Measurements from ENCODE around the gene OR52B6.
"Not testable (repeated sequence)": the region's sequence is repeated elsewhere in the genome, so short reads cannot be mapped to it uniquely, and the experiment has no call there.

Gene OR52B6

DNA sequence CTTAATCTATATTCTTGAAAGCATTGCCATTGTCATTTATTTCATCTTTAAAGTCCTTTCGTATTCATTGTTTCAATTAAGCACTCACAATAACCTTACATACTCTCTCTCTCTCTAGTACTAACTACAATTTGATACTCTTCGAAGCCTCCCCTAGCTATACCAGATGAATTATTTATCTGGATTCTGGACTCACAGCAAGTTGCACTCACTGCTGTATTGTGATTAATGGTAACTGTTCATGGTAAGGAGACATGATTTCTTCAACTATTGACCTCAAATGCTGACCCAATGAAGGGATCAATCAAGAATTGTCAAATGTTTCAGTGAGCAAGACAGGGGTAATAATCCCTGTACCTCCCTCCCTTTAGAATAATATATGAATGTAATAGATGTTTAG is 6.0 kb upstream of the OR52B6 start:
- Histone ChIP-seq H3K4me1 (no peaks in the 10 kb centered on the region), H3K9me3 (no peaks in the 10 kb centered on the region)
- in situ Hi-C loops (cut with MboI; ENCODE audit: low sequenced_read_pairs) = no loop called here

DNA sequence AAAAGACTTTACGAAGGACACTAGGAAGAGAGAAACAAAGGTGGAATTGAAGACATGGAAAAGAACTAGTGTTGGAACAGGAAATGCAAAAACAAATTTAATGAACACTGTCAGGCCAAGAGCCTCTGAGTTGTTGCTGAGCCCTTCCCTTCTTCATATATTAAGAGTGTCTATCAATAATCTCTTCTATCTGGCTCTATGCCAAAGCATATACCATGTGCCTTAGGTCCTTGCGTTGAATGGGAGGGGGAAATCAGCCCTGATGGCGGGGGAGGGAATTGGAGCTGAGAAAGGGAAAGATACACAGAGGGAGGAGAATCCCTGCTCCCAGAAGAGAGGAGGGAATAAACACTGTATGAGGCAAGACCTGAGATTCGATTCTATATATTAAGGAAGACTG is 5.5 kb upstream of the OR52B6 start:
- in situ Hi-C loops (cut with MboI; ENCODE audit: low sequenced_read_pairs) = no loop called here
- Histone ChIP-seq H3K36me3 (replicated peaks) (no peaks in the 10 kb centered on the region), H3K27me3 (ENCODE audit: low read depth) (no peaks in the 10 kb centered on the region), H3K4me3 (no peak overlapping the region), H3K9me3 (no peaks in the 10 kb centered on the region), H3K4me1 (no peaks in the 10 kb centered on the region)
- no peak for DNase-seq (ENCODE audit: low spot score in 2 of 2)

More for the DNA sequence above, 6.0 kb upstream of the OR52B6 start:
- Histone ChIP-seq H3K36me3 (replicated peaks) (no peaks in the 10 kb centered on the region), H3K4me3 (no peak overlapping the region), H3K27me3 (ENCODE audit: low read depth) (no peaks in the 10 kb centered on the region)
- DNase-seq (ENCODE audit: low spot score in 2 of 2) = no peak

DNA sequence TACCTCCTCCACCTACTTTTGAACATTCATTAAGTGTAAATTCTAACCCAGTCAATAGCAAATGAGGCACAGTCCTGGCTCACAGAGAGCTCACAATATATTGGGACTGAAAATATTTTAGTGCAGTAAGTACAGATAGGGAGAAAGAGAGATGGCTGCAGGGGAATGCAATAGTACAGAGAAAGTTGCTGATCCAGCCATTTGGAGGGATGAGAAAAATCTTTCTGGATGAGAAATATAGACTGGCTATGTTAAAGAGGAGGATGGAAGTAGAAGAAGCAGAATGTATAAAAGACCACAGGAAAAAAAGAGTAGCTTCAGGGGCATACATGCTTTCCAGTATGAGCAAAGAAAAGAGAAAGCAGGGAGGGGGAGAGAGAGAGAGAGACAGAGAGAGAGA is 3.6 kb upstream of the OR52B6 start:
- DNase-seq (ENCODE audit: low spot score in 2 of 2) = no peak
- Histone ChIP-seq H3K4me3 (no peak overlapping the region), H3K36me3 (replicated peaks) (no peaks in the 10 kb centered on the region), H3K27me3 (ENCODE audit: low read depth) (no peaks in the 10 kb centered on the region), H3K9me3 (no peaks in the 10 kb centered on the region), H3K4me1 (no peaks in the 10 kb centered on the region)
- in situ Hi-C loops (cut with MboI; ENCODE audit: low sequenced_read_pairs) = no loop called here

DNA sequence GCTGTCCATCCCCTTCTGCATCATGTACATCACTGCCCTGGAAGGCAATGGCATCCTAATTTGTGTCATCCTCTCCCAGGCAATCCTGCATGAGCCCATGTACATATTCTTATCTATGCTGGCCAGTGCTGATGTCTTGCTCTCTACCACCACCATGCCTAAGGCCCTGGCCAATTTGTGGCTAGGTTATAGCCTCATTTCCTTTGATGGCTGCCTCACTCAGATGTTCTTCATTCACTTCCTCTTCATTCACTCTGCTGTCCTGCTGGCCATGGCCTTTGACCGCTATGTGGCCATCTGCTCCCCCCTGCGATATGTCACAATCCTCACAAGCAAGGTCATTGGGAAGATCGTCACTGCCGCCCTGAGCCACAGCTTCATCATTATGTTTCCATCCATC is 337 bp downstream of the OR52B6 start:
- Histone ChIP-seq H3K36me3 (replicated peaks) (no peaks in the 10 kb centered on the region), H3K4me1 (no peaks in the 10 kb centered on the region), H3K27me3 (ENCODE audit: low read depth) (no peaks in the 10 kb centered on the region), H3K9me3 (no peaks in the 10 kb centered on the region), H3K4me3 (no peak overlapping the region)
- in situ Hi-C loops (cut with MboI; ENCODE audit: low sequenced_read_pairs) = no loop called here
- no peak for DNase-seq (ENCODE audit: low spot score in 2 of 2)

DNA sequence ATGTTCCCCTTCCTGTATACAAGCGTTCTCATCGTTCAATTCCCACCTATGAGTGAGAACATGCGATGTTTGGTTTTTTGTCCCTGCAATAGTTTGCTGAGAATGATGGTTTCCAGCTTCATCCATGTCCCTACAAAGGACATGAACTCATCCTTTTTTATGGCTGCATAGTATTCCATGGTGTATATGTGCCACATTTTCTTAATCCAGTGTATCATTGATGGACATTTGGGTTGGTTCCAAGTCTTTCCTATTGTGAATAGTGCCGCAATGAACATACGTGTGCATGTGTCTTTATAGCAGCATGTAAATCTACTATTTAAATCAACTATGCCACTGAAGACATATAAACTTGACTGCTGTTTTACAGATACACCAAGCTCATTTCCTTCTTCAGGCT is 3.8 kb downstream of the OR52B6 start:
- H3K9me3 ChIP-seq; H3K4me3 ChIP-seq; H3K4me1 ChIP-seq; H3K27me3 ChIP-seq (ENCODE audit: low read depth); DNase-seq (ENCODE audit: low spot score in 2 of 2); in situ Hi-C loops (cut with MboI; ENCODE audit: low sequenced_read_pairs); H3K36me3 ChIP-seq (replicated peaks): not testable (repeated sequence)

DNA sequence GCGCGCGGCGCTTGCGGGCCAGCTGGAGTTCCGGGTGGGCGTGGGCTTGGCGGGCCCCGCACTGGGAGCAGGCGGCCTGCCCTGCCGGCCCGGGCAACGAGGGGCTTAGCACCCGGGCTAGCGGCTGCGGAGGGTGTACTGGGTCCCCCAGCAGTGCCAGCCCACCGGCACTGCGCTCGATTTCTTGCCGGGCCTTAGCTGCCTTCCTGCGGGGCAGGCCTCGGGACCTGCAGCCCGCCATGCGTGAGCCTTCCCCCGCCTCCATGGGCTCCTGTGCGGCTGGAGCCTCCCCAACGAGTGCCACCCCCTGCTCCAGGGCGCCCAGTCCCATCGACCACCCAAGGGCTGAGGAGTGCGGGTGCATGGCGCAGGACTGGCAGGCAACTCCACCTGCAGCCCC is 9.2 kb downstream of the OR52B6 start:
- DNase-seq (ENCODE audit: low spot score in 2 of 2); H3K36me3 ChIP-seq (replicated peaks); in situ Hi-C loops (cut with MboI; ENCODE audit: low sequenced_read_pairs); H3K4me1 ChIP-seq; H3K9me3 ChIP-seq; H3K27me3 ChIP-seq (ENCODE audit: low read depth); H3K4me3 ChIP-seq: not testable (repeated sequence)

- Histone ChIP-seq H3K4me3 (no peak overlapping the region), H3K27me3 (ENCODE audit: low read depth) (no peaks in the 10 kb centered on the region), H3K4me1 (no peaks in the 10 kb centered on the region; the same call in 1 of the 2 replicates), H3K9me3 (no peaks in the 10 kb centered on the region), H3K36me3 (replicated peaks) (no peaks in the 10 kb centered on the region)
- in situ Hi-C loops (cut with MboI; ENCODE audit: low sequenced_read_pairs) = no loop called here
- DNase-seq (ENCODE audit: low spot score in 2 of 2) = no peak
Observed at GRCh38 chr11:5591613-5592012, 10.9 kb downstream of the OR52B6 start.

- Histone ChIP-seq H3K9me3 (no peaks in the 10 kb centered on the region), H3K36me3 (replicated peaks) (no peaks in the 10 kb centered on the region), H3K4me3 (no peak overlapping the region), H3K4me1 (no peaks in the 10 kb centered on the region; the same call in none of the 2 replicates), H3K27me3 (ENCODE audit: low read depth) (no peaks in the 10 kb centered on the region)
- no peak for DNase-seq (ENCODE audit: low spot score in 2 of 2)
- in situ Hi-C loops (cut with MboI; ENCODE audit: low sequenced_read_pairs) = no loop called here
Observed at GRCh38 chr11:5592615-5593014, 11.9 kb downstream of the OR52B6 start.

DNA sequence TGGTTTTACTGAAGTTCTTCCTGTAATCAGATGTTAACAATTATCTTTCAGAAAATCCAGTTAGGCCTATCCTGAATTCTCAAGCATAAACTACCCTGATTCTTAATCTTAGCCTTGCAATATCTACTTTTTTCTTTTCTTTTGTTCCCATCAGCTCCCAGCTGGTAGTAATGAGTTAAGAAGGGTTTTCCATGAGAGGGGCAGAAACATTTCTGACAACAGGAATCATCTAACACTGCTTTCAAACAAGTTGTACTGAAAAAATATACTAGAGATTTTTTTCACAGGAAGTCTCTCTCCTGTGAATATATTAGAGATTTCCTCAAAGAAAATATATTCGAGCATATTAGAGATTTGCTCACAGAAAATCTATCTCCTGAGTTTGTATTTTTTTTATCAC is 12.5 kb downstream of the OR52B6 start:
- no peak for DNase-seq (ENCODE audit: low spot score in 2 of 2)
- H3K9me3 ChIP-seq = no peaks in the 10 kb centered on the region
- H3K4me1 ChIP-seq = no peaks in the 10 kb centered on the region; the same call in none of the 2 replicates
- in situ Hi-C loops (cut with MboI; ENCODE audit: low sequenced_read_pairs) = no loop called here
- H3K36me3 ChIP-seq (replicated peaks) = no peaks in the 10 kb centered on the region
- H3K4me3 ChIP-seq = no peak overlapping the region
- H3K27me3 ChIP-seq (ENCODE audit: low read depth) = no peaks in the 10 kb centered on the region

GRCh38 chr11:5596607-5597201 is 16.0 kb downstream of the OR52B6 start, which contains the start of gene TRIM6:
Gene TRIM6 (plus strand): TSS chr11:5596637. CDS start chr11:5596898, 261 bp downstream.
- peak within 1 kb of the TSS; percentile 50 for H3K4me3 ChIP-seq

GRCh38 chr11:5597953-5598352 is 17.3 kb downstream of the OR52B6 start:
- H3K4me3 ChIP-seq = peak overlapping the region; percentile 50
- DNase-seq (ENCODE audit: low spot score in 2 of 2) = no peak

More at GRCh38 chr11:5596607-5597201, 16.0 kb downstream of the OR52B6 start, which contains the start of gene TRIM6:
- no peaks in the 10 kb centered on the region for H3K36me3 ChIP-seq (replicated peaks)
- in situ Hi-C loops (cut with MboI; ENCODE audit: low sequenced_read_pairs) = no loop called here
- no peaks in the 10 kb centered on the region for H3K9me3 ChIP-seq
- H3K4me1 ChIP-seq = no peaks in the 10 kb centered on the region; the same call in none of the 2 replicates
- DNase-seq (ENCODE audit: low spot score in 2 of 2) = peak; percentile 23 to 79
- H3K27me3 ChIP-seq (ENCODE audit: low read depth) = no peaks in the 10 kb centered on the region

GRCh38 chr11:5600374-5600851 is 19.7 kb downstream of the OR52B6 start:
- Histone ChIP-seq H3K4me1 (no peaks in the 10 kb centered on the region; the same call in none of the 2 replicates), H3K36me3 (replicated peaks) (no peaks in the 10 kb centered on the region), H3K27me3 (ENCODE audit: low read depth) (no peaks in the 10 kb centered on the region), H3K4me3 (no peak overlapping the region), H3K9me3 (no peaks in the 10 kb centered on the region)
- in situ Hi-C loops (cut with MboI; ENCODE audit: low sequenced_read_pairs) = loop anchor here (10.0 kb wide), 1 partner anchor 94 kb away; no protein-coding TSS in a partner anchor
- DNase-seq (ENCODE audit: low spot score in 2 of 2) = peak; percentile 78 to 80

More at GRCh38 chr11:5597953-5598352, 17.3 kb downstream of the OR52B6 start:
- Histone ChIP-seq H3K9me3 (no peaks in the 10 kb centered on the region), H3K36me3 (replicated peaks) (no peaks in the 10 kb centered on the region), H3K27me3 (ENCODE audit: low read depth) (no peaks in the 10 kb centered on the region), H3K4me1 (no peaks in the 10 kb centered on the region; the same call in none of the 2 replicates)
- in situ Hi-C loops (cut with MboI; ENCODE audit: low sequenced_read_pairs) = no loop called here

DNA sequence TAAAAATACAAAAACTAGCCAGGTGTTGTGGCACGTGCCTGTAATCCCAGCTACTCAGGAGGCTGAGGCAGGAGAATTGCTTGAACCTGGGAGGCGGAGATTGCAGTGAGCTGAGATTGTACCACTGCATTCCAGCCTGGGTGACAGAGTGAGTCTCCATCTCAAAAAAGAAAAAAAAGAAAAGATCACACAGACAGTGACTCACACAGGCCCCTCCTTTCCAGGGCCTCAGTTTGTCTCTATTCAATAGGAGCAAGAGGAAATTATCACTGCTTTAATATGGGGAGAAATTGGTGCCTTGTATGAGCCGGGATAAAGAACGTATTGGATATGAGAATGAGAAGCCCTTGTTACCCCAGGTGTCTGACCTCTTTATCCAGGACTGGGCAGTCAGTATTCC is 22.1 kb downstream of the OR52B6 start:
- H3K4me3 ChIP-seq; H3K36me3 ChIP-seq (replicated peaks); DNase-seq (ENCODE audit: low spot score in 2 of 2); H3K27me3 ChIP-seq (ENCODE audit: low read depth); H3K9me3 ChIP-seq; H3K4me1 ChIP-seq: not testable (repeated sequence)
- in situ Hi-C loops (cut with MboI; ENCODE audit: low sequenced_read_pairs) = loop anchor here (10.0 kb wide), 1 partner anchor 92 kb away; no protein-coding TSS in a partner anchor

DNA sequence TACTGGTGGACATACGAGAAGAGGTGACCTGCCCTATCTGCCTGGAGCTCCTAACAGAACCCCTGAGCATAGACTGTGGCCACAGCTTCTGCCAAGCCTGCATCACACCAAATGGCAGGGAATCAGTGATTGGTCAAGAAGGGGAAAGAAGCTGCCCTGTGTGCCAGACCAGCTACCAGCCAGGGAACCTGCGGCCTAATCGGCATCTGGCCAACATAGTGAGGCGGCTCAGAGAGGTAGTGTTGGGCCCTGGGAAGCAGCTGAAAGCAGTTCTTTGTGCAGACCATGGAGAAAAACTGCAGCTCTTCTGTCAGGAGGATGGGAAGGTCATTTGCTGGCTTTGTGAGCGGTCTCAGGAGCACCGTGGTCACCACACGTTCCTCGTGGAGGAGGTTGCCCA is 22.6 kb downstream of the OR52B6 start:
- Histone ChIP-seq H3K4me3 (no peak overlapping the region), H3K36me3 (replicated peaks) (peaks cover 4% of the 10 kb centered on the region), H3K27me3 (ENCODE audit: low read depth) (no peaks in the 10 kb centered on the region), H3K4me1 (peaks cover 4% of the 10 kb centered on the region; the same call in 1 of the 2 replicates), H3K9me3 (no peaks in the 10 kb centered on the region)
- in situ Hi-C loops (cut with MboI; ENCODE audit: low sequenced_read_pairs) = loop anchor here (10.0 kb wide), 1 partner anchor 91 kb away; no protein-coding TSS in a partner anchor
- no peak for DNase-seq (ENCODE audit: low spot score in 2 of 2)

All from HAP-1 (cell line).